WTC11 (cell line): Measurements from ENCODE around the gene MAP6. TPM values are rescaled to one million over a fixed set of nuclear protein-coding genes. Genes with fewer than 3 reads are reported as not detected.

Experiments
- ATAC-seq: fragments of 200-7000 bp; cut with Tn5 transposase; 2 replicates; pipeline ENCODE4 v1.10.0; 2021; ENCODE audit warnings: mild to moderate bottlenecking, moderate library complexity
- CTCF ChIA-PET: fragments of 300-600 bp; sonication (Branson Sonifier 250); formaldehyde crosslinking; loops from one replicate; lab custom pipeline; 2021; ENCODE audit warnings: antibody characterized with exemption; lab: Charles Lee
- POLR2A ChIA-PET: fragments of 350-600 bp; sonication (Branson Sonifier 250); formaldehyde crosslinking; loops from one replicate; lab custom pipeline; 2021; ENCODE audit warnings: antibody characterized with exemption; lab: Charles Lee
- DNase-seq: peaks from one replicate; pipeline ENCODE4 v3.0.0; 2021; ENCODE audit warnings: low spot score
- H3K27ac Mint-ChIP-seq: 2 replicates; pipeline ENCODE4 v1.8.0; 2021; ENCODE audit warnings: mixed read lengths
- H3K27me3 Mint-ChIP-seq: 2 replicates; pipeline ENCODE4 v1.8.0; 2021; ENCODE audit warnings: low read depth, mild to moderate bottlenecking, moderate library complexity, mixed read lengths
- H3K36me3 Mint-ChIP-seq: 2 replicates; pipeline ENCODE4 v1.8.0; 2021; ENCODE audit warnings: mixed read lengths
- H3K4me1 Mint-ChIP-seq: 2 replicates; pipeline ENCODE4 v1.8.0; 2022; ENCODE audit warnings: mixed read lengths
- H3K4me3 Mint-ChIP-seq: 2 replicates; pipeline ENCODE4 v1.8.0; 2021; ENCODE audit warnings: mild to moderate bottlenecking, moderate library complexity, mixed read lengths
- H3K9me3 Mint-ChIP-seq: 2 replicates; pipeline ENCODE4 v1.8.0; 2021; ENCODE audit warnings: mixed read lengths
- AR ChIP-seq: fragments of 250-450 bp; sonication (Bioruptor Pico); IDR thresholded peaks from 2 replicates; pipeline ENCODE4 v1.9.0; 2021; ENCODE audit warnings: mild to moderate bottlenecking
- ATF3 ChIP-seq: sonication (generic); formaldehyde crosslinking; conservative IDR thresholded peaks from 2 replicates; pipeline ENCODE4 v1.8.1; 2022; ENCODE audit warnings: mild to moderate bottlenecking, missing genetic modification reagents
- E2F1 ChIP-seq: sonication (generic); formaldehyde crosslinking; IDR thresholded peaks from 2 replicates; pipeline ENCODE4 v1.8.0; 2022; ENCODE audit warnings: mild to moderate bottlenecking, missing genetic modification reagents
- E2F5 ChIP-seq: sonication (generic); formaldehyde crosslinking; IDR thresholded peaks from 2 replicates; pipeline ENCODE4 v1.8.1; 2022; ENCODE audit warnings: mild to moderate bottlenecking, moderate library complexity, missing genetic modification reagents
- EMX1 ChIP-seq: fragments of 250-450 bp; sonication (Bioruptor Pico); IDR thresholded peaks from 2 replicates; pipeline ENCODE4 v1.8.0; 2021; ENCODE audit warnings: mild to moderate bottlenecking
- ERG ChIP-seq: fragments of 250-450 bp; sonication (Bioruptor Pico); IDR thresholded peaks from 2 replicates; pipeline ENCODE4 v1.8.0; 2021; ENCODE audit warnings: mild to moderate bottlenecking
- ETV6 ChIP-seq: sonication (generic); formaldehyde crosslinking; IDR thresholded peaks from 2 replicates; pipeline ENCODE4 v1.8.1; 2022; ENCODE audit warnings: mild to moderate bottlenecking, missing genetic modification reagents
- FOXP1 ChIP-seq: sonication (generic); formaldehyde crosslinking; IDR thresholded peaks from 2 replicates; pipeline ENCODE4 v1.8.0; 2022; ENCODE audit warnings: missing genetic modification reagents, mild to moderate bottlenecking, moderate library complexity, borderline replicate concordance
- IRF1 ChIP-seq: sonication (generic); formaldehyde crosslinking; IDR thresholded peaks from 2 replicates; pipeline ENCODE4 v1.8.0; 2023; ENCODE audit warnings: missing genetic modification reagents
- IRF2 ChIP-seq: sonication (generic); formaldehyde crosslinking; IDR thresholded peaks from 2 replicates; pipeline ENCODE4 v1.8.0; 2022; ENCODE audit warnings: low read depth, missing genetic modification reagents, borderline replicate concordance
- JUN ChIP-seq: sonication (generic); formaldehyde crosslinking; IDR thresholded peaks from 2 replicates; pipeline ENCODE4 v1.8.0; 2023; ENCODE audit warnings: mild to moderate bottlenecking, missing genetic modification reagents
- MYBL2 ChIP-seq: sonication (generic); formaldehyde crosslinking; IDR thresholded peaks from 2 replicates; pipeline ENCODE4 v1.8.1; 2023; ENCODE audit warnings: mild to moderate bottlenecking, moderate library complexity, missing genetic modification reagents
- NFE2L1 ChIP-seq: sonication (generic); formaldehyde crosslinking; IDR thresholded peaks from 2 replicates; pipeline ENCODE4 v1.8.1; 2023; ENCODE audit warnings: missing genetic modification reagents
- NFYB ChIP-seq: sonication (generic); formaldehyde crosslinking; conservative IDR thresholded peaks from 2 replicates; pipeline ENCODE4 v1.8.0; 2022; ENCODE audit warnings: low read depth, missing genetic modification reagents
- PRDM15 ChIP-seq: sonication (generic); formaldehyde crosslinking; IDR thresholded peaks from 2 replicates; pipeline ENCODE4 v1.8.0; 2022; ENCODE audit warnings: missing genetic modification reagents
- RORB ChIP-seq: fragments of 250-450 bp; sonication (Bioruptor Pico); IDR thresholded peaks from 2 replicates; pipeline ENCODE4 v1.9.0; 2021; ENCODE audit warnings: mild to moderate bottlenecking
- SOX15 ChIP-seq: fragments of 250-450 bp; sonication (Bioruptor Pico); IDR thresholded peaks from 2 replicates; pipeline ENCODE4 v1.9.0; 2021; ENCODE audit warnings: mild to moderate bottlenecking
- SP1 ChIP-seq: sonication (generic); formaldehyde crosslinking; conservative IDR thresholded peaks from 2 replicates; pipeline ENCODE4 v1.8.1; 2022; ENCODE audit warnings: missing genetic modification reagents
- TP53 ChIP-seq: sonication (generic); formaldehyde crosslinking; IDR thresholded peaks from 2 replicates; pipeline ENCODE4 v1.8.1; 2023; ENCODE audit warnings: mild to moderate bottlenecking, missing genetic modification reagents
- ZNF121 ChIP-seq: sonication (generic); formaldehyde crosslinking; IDR thresholded peaks from 2 replicates; pipeline ENCODE4 v1.8.0; 2023; ENCODE audit warnings: missing genetic modification reagents
- ZNF219 ChIP-seq: sonication (generic); formaldehyde crosslinking; IDR thresholded peaks from 2 replicates; pipeline ENCODE4 v1.8.0; 2023; ENCODE audit warnings: missing genetic modification reagents, mild to moderate bottlenecking, borderline replicate concordance
- ZNF416 ChIP-seq: fragments of 250-450 bp; sonication (Bioruptor Pico); IDR thresholded peaks from 2 replicates; pipeline ENCODE4 v1.9.0; 2021; ENCODE audit warnings: mild to moderate bottlenecking, inconsistent platforms
- total RNA-seq: library from RNA; stranded (reverse); gene quantifications from 3 replicates; pipeline ENCODE4 v1.2.3, GENCODE V29; 2021

Gene MAP6
- total RNA-seq, 1 experiment from 2014 or later: 0.90 TPM

GRCh38 chr11:75563501-75563977 lies 105.3 kb downstream of the MAP6 start:
- Mint-ChIP-seq H3K36me3 (peaks cover 27% of the 10 kb centered on the region), H3K4me1 (peaks cover 61% of the 10 kb centered on the region), H3K4me3 (peak overlapping the region; percentile 96), H3K9me3 (no peaks in the 10 kb centered on the region), H3K27me3 (no peaks in the 10 kb centered on the region), H3K27ac (peak overlapping the region; percentile 99)
- CTCF ChIA-PET: interaction anchor here (0.9 to 6.1 kb wide), 15 partner anchors 10 to 251 kb away, joined by 3 to 69 read pairs (median 10); no protein-coding TSS in a partner anchor
- POLR2A ChIA-PET: interaction anchor here (1.3 to 3.4 kb wide), 5 partner anchors 9 to 20 kb away, joined by 6 to 35 read pairs (median 26); no protein-coding TSS in a partner anchor
- DNase-seq: no peak
- no peak for TF ChIP-seq RORB (CRISPR knock-in tag)
- peak; percentile 12; the same call in 1 of the 2 replicates for TF ChIP-seq SP1 (CRISPR knock-in tag)
- TF ChIP-seq FOXP1: 0 out of 2 replicates have a peak, but pooled peaks have one; percentile 10
- TF ChIP-seq ZNF219 (CRISPR knock-in tag): no peak
- 0 out of 2 replicates have a peak, but pooled peaks have one; percentile 40 for TF ChIP-seq MYBL2
- no peak for TF ChIP-seq NFYB (CRISPR knock-in tag)
- no peak for ATAC-seq

- Mint-ChIP-seq H3K36me3 (peaks cover 21% of the 10 kb centered on the region), H3K27ac (peak overlapping the region; percentile 99), H3K9me3 (no peaks in the 10 kb centered on the region), H3K27me3 (no peaks in the 10 kb centered on the region), H3K4me1 (peaks cover 66% of the 10 kb centered on the region), H3K4me3 (peak overlapping the region; percentile 96)
- peak; percentile 83 for DNase-seq
- peak; percentile 63 for ATAC-seq
- POLR2A ChIA-PET: interaction anchor here (0.6 to 3.3 kb wide), 8 partner anchors 9 to 112 kb away, joined by 3 to 35 read pairs (median 4); partner anchors contain the start of gene GDPD5
- CTCF ChIA-PET: interaction anchor here (0.5 to 6.1 kb wide), 14 partner anchors 9 to 349 kb away, joined by 3 to 69 read pairs (median 8); no protein-coding TSS in a partner anchor
- TF ChIP-seq ZNF121 (CRISPR knock-in tag) (no peak), JUN (CRISPR knock-in tag) (no peak), AR (no peak), EMX1 (CRISPR knock-in tag) (no peak), TP53 (CRISPR knock-in tag) (no peak), ERG (no peak), SP1 (CRISPR knock-in tag) (peak; percentile 58), IRF1 (no peak), PRDM15 (CRISPR knock-in tag) (no peak), FOXP1 (0 out of 2 replicates have a peak, but pooled peaks have one; percentile 18), ETV6 (peak; percentile 76; the same call in 1 of the 2 replicates), E2F5 (CRISPR knock-in tag) (no peak), SOX15 (CRISPR knock-in tag) (no peak), NFE2L1 (CRISPR knock-in tag) (no peak), E2F1 (CRISPR knock-in tag) (no peak), IRF2 (no peak), ZNF416 (CRISPR knock-in tag) (no peak), ATF3 (no peak)
These were observed 105.9 kb downstream of the MAP6 start for GRCh38 chr11:75562836-75563484.
